Activated CD4-positive, alpha-beta T cell treated with anti-CD3 and anti-CD28 coated beads, Interleukin-2, Interleukin-6, amounts not matched to agents 100 ng/mL and 50 ng/mL, durations not matched to agents 16 hours and 8 hours (primary cell): ENCODE data around the gene ASTN2.

ENCODE experiments used
- DNase-seq: peaks from one replicate; pipeline ENCODE4 v3.0.0-alpha.2; 2020

ASTN2 gene

GRCh38 chr9:116789081-116789480, 625.8 kb downstream of the ASTN2 start:
- DNase-seq: no peak

- DNase-seq: no peak
Observed at GRCh38 chr9:116786737-116787136, 628.1 kb downstream of the ASTN2 start.

- DNase-seq: no peak
Observed at GRCh38 chr9:116777116-116777515, 637.7 kb downstream of the ASTN2 start.

- DNase-seq: no peak
Observed at GRCh38 chr9:116774421-116775180, 640.3 kb downstream of the ASTN2 start.

- no peak for DNase-seq
Observed at GRCh38 chr9:116767219-116767618, 647.6 kb downstream of the ASTN2 start.

GRCh38 chr9:116765011-116765410, 649.8 kb downstream of the ASTN2 start:
- DNase-seq: no peak

GRCh38 chr9:116763770-116764169, 651.1 kb downstream of the ASTN2 start:
- no peak for DNase-seq

GRCh38 chr9:116760636-116761035, 654.2 kb downstream of the ASTN2 start:
- DNase-seq: no peak

GRCh38 chr9:116757030-116757429, 657.8 kb downstream of the ASTN2 start:
- no peak for DNase-seq

GRCh38 chr9:116753389-116753788, 661.5 kb downstream of the ASTN2 start:
- no peak for DNase-seq

- DNase-seq: no peak
Observed at GRCh38 chr9:116750510-116750909, 664.3 kb downstream of the ASTN2 start.

GRCh38 chr9:116749772-116750171, 665.1 kb downstream of the ASTN2 start:
- no peak for DNase-seq

- no peak for DNase-seq
Observed at GRCh38 chr9:116749176-116749575, 665.7 kb downstream of the ASTN2 start.

GRCh38 chr9:116741742-116742141, 673.1 kb downstream of the ASTN2 start:
- no peak for DNase-seq

GRCh38 chr9:116741086-116741740, 673.6 kb downstream of the ASTN2 start:
- no peak for DNase-seq

GRCh38 chr9:116737152-116737546, 677.7 kb downstream of the ASTN2 start:
- DNase-seq: peak; percentile 78

- no peak for DNase-seq
Observed at GRCh38 chr9:116736399-116737151, 678.3 kb downstream of the ASTN2 start.

GRCh38 chr9:116733010-116733641, 681.7 kb downstream of the ASTN2 start:
- no peak for DNase-seq

- DNase-seq: no peak
Observed at GRCh38 chr9:116726602-116727001, 688.3 kb downstream of the ASTN2 start.

GRCh38 chr9:116724123-116724522, 690.7 kb downstream of the ASTN2 start:
- no peak for DNase-seq

GRCh38 chr9:116721944-116722343, 692.9 kb downstream of the ASTN2 start:
- DNase-seq: no peak

- no peak for DNase-seq
Observed at GRCh38 chr9:116721411-116721810, 693.4 kb downstream of the ASTN2 start.

GRCh38 chr9:116720111-116720510, 694.7 kb downstream of the ASTN2 start:
- DNase-seq: no peak
